Measurements from ENCODE around the gene MYO1B. TPM values are rescaled to one million over a fixed set of nuclear protein-coding genes. Genes with fewer than 3 reads are reported as not detected.

MYO1B gene
- total RNA-seq, 1 experiment from 2014 or later: 43.2 TPM

DNA sequence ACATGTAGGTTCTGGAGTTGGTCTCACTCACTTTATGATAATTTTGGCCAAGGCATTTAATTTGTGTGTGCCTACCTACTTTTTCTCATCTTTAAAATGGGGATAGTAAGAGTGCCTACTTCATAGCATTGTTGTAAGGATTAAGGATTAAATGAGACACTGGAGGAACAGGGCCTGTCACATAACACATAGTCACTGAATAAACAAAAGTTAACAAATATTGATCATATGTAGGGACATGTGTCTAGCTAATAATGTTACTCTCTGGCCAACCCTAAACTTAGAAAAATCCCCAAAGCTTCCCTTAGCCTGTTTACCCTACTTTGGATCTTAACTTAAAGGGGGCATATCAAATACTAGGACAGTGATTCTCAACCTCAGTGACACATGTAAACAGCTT lies 169.9 kb downstream of the MYO1B start:
- no peak overlapping the region for H3K18ac ChIP-seq (ENCODE audit: insufficient read length, low read depth, low read length)
- no peak overlapping the region for H2BK120ac ChIP-seq (ENCODE audit: low read depth, low read length, poor library complexity, severe bottlenecking)
- H3K4me3 Mint-ChIP-seq: no peak overlapping the region
- H3K23ac ChIP-seq (ENCODE audit: insufficient read length, low read depth, low read length): no peak overlapping the region
- H3K27me3 ChIP-seq (ENCODE audit: insufficient read depth, low read length): no peaks in the 10 kb centered on the region
- no peak overlapping the region for H3K27ac ChIP-seq (ENCODE audit: insufficient read length, low read depth, low read length)
- no peak overlapping the region for H4K5ac ChIP-seq (ENCODE audit: insufficient read length, low read depth, low read length)
- no peak for DNase-seq
- H2AK5ac ChIP-seq (ENCODE audit: insufficient read length, low read length): no peak overlapping the region
- no peak overlapping the region for H2BK20ac ChIP-seq (ENCODE audit: low read depth, low read length, poor library complexity, severe bottlenecking)
- no peak overlapping the region for H2BK15ac ChIP-seq (ENCODE audit: low read depth, low read length)
- H4K91ac ChIP-seq (ENCODE audit: insufficient read length, low read depth, low read length): no peak overlapping the region
- no peak overlapping the region for H2BK5ac ChIP-seq (ENCODE audit: insufficient read length, low read length)
- no peak overlapping the region for H3K4me2 ChIP-seq (ENCODE audit: insufficient read depth, insufficient read length, low read length)
- no peaks in the 10 kb centered on the region for H3K9me3 ChIP-seq (ENCODE audit: control insufficient read depth, low read depth, low read length)
- H3K27ac Mint-ChIP-seq: no peak overlapping the region
- no peaks in the 10 kb centered on the region for H3K27me3 Mint-ChIP-seq (ENCODE audit: low read depth)
- TF ChIP-seq, protein P1, sequence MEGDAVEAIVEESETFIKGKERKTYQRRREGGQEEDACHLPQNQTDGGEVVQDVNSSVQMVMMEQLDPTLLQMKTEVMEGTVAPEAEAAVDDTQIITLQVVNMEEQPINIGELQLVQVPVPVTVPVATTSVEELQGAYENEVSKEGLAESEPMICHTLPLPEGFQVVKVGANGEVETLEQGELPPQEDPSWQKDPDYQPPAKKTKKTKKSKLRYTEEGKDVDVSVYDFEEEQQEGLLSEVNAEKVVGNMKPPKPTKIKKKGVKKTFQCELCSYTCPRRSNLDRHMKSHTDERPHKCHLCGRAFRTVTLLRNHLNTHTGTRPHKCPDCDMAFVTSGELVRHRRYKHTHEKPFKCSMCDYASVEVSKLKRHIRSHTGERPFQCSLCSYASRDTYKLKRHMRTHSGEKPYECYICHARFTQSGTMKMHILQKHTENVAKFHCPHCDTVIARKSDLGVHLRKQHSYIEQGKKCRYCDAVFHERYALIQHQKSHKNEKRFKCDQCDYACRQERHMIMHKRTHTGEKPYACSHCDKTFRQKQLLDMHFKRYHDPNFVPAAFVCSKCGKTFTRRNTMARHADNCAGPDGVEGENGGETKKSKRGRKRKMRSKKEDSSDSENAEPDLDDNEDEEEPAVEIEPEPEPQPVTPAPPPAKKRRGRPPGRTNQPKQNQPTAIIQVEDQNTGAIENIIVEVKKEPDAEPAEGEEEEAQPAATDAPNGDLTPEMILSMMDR (conservative IDR thresholded peaks at IDR 0.05): no peak
- H3K23me2 ChIP-seq (ENCODE audit: insufficient read length, low read depth, low read length, poor library complexity, severe bottlenecking): no peaks in the 10 kb centered on the region
- H3T11ph ChIP-seq (ENCODE audit: low read length): no peak overlapping the region
- H3K79me2 ChIP-seq (ENCODE audit: insufficient read depth, low read length): no peaks in the 10 kb centered on the region
- H3K56ac ChIP-seq (ENCODE audit: insufficient read length, low read depth, low read length): no peak overlapping the region
- H2AFZ ChIP-seq (ENCODE audit: low read length): no peak overlapping the region
- H3K14ac ChIP-seq (ENCODE audit: insufficient read depth, low read length): no peak overlapping the region
- no peak overlapping the region for H3K4ac ChIP-seq (ENCODE audit: low read depth, low read length)
- H3K79me1 ChIP-seq (ENCODE audit: insufficient read depth, low read depth, low read length, poor library complexity, severe bottlenecking): no peaks in the 10 kb centered on the region
- H3K9ac ChIP-seq (ENCODE audit: extremely low read depth, insufficient read length, low read length): no peak overlapping the region
- no peaks in the 10 kb centered on the region for H3K4me1 Mint-ChIP-seq
- H2BK12ac ChIP-seq (ENCODE audit: insufficient read length, low read depth, low read length): no peak overlapping the region
- H3K4me1 ChIP-seq (ENCODE audit: insufficient read depth, low read length): no peaks in the 10 kb centered on the region
- peaks cover 12 to 65% (median 53%) of the 10 kb centered on the region in 3 experiments; a peak in 6 of 7 replicates for H3K36me3 Mint-ChIP-seq (ENCODE audit: insufficient read depth in 1 of 3, low read depth in 3 of 3)
- no peaks in the 10 kb centered on the region for H4K20me1 ChIP-seq (ENCODE audit: control insufficient read depth, insufficient read depth, insufficient read length)
- no peaks in the 10 kb centered on the region for H3K9me3 Mint-ChIP-seq
- no peak overlapping the region for H4K8ac ChIP-seq (replicated peaks; ENCODE audit: insufficient read length, low read depth, low read length)

All from H9 (cell line).